Right ventricle myocardium superior (tissue), 1 donor: ENCODE results near the gene ACE. TPM values are rescaled to one million over a fixed set of nuclear protein-coding genes. Genes with fewer than 3 reads are reported as not detected.

Source experiments
- ATAC-seq: fragments of 200-7000 bp; cut with Tn5 transposase; one replicate; pipeline ENCODE4 v1.9.1; 2020; ENCODE audit warnings: mild to moderate bottlenecking; ENCODE audit not compliant: poor library complexity
- DNase-seq: peaks from one replicate; pipeline ENCODE4 v3.0.0-alpha.2; 2020
- intact Hi-C: fragments of 100-400 bp; cut with DNase I; formaldehyde crosslinking; loops from one replicate; pipeline ENCODE4 v1.11.2; 2022
- total RNA-seq: library from RNA; stranded (reverse); fragmentation: NEBNext Ultra II Directional; extraction: Animal tissue kit (Norgen Biotek cat#: 25700); gene quantifications from one replicate; pipeline ENCODE4 v1.2.1, GENCODE V29; 2021
- donor health status: DM: no; HTN: yes; CAD: no; lungs with severe emphysema.

The ACE gene
- total RNA-seq, 1 donor from 2014 or later = 5.4 TPM

DNA sequence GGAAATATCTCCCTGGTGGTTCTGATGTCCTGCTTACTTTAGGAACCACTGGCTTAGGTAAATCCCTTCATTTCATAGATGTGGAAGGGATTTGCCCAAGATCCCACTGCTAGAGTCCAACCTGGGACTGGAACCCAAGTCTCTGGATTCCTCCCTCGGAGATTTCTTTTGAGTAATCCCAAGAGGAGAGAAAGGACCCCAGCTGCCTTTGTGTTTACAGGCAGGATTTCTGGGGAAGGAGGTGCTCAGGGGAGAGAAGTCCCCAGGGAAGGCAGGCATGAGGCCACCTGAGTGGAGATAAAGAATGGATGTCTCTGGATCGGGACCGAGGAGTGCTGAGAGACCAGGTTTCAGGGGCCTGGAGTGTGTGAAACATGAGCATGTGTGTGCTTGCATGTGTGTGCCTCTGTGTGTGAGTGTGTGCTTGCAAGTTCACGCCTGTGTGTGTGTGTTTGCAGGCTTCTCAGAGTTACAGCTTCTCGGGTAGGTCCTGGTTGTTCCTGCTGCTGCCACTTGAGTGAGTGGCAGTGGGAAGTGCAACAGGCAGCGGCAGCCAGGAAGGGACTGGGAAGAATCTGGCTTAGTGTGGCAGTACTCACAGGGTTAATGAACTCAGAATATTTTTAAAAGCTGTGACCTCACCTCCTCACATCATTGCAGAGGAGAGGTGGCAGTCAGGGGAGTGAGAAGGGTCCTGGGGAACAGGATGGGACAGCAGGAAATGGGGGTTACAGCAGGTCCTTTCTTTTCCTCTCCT is 48.5 kb downstream of the ACE start:
- no peak for DNase-seq
- intact Hi-C loops = no loop called here
- no peak for ATAC-seq

DNA sequence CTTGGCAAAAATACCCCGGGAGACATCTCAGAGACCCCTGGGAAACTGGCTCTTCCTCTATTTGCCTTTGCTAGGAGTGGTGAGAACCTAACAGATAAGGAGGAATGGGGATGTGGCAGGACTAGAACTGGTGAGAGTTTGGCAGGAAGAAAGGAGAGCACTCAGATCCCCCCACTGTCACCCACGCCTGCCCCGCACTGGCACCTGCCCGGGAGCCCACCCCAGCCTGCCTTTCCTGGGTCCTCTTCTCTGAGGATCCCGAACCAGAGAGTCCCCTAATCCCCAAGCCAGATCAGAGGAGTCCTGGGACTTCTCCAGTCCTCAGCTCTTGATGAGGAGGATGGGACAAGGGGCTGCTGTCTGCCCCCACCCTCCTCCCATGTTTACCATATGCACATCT is 50.0 kb downstream of the ACE start:
- intact Hi-C loops = no loop called here
- DNase-seq = no peak
- ATAC-seq = no peak

DNA sequence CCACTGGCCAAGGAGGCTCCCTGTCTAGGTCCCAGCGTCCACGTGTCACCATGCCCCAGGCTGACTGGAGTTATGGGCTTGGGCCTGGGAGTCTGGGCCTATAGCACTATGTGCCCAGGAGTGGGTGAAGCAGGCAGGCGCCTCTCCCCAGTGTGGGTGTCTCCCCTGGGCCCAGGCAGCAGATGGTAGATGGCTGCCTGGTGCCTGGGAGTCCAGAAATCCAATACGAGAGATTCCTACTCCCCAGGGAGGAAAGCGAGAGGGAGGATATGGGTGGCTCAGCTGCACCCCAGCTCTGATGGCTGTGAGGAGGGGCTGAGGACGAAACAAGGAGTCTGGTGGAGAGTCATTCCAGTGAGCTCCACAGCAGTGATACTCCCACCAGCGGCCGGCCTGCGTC is 51.3 kb downstream of the ACE start:
- no peak for DNase-seq
- intact Hi-C loops = no loop called here
- ATAC-seq = no peak

DNA sequence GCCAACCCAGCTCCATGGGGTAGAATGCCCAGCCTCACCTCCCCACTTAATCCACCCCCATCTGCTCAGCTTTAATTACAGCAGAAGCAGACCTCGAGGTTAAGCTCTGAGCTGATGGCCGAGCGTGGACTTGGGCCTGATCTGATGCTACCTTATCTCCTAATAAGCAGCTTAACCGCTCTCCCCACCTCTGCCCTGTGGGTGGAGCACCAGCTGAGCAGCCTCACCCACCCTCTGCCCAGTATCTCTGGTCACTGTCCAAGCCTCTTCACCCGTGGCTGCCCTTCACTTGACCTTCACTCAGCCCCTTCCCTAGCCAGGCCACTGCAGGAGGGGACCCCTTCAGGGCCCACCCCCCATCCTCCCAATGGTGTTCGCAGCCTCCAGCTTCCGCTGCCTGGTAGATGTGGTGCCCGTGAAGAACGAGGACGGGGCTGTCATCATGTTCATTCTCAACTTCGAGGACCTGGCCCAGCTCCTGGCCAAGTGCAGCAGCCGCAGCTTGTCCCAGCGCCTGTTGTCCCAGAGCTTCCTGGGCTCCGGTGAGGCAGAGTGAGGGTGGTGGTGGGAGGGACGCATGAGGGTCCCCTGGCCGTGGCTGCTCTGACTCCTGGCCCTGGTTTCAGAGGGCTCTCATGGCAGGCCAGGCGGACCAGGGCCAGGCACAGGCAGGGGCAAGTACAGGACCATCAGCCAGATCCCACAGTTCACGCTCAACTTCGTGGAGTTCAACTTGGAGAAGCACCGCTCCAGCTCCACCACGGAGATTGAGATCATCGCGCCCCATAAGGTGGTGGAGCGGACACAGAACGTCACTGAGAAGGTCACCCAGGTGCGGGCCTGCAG is 53.1 kb downstream of the ACE start:
- ATAC-seq = peak; percentile 56
- no peak for DNase-seq
- intact Hi-C loops = no loop called here

DNA sequence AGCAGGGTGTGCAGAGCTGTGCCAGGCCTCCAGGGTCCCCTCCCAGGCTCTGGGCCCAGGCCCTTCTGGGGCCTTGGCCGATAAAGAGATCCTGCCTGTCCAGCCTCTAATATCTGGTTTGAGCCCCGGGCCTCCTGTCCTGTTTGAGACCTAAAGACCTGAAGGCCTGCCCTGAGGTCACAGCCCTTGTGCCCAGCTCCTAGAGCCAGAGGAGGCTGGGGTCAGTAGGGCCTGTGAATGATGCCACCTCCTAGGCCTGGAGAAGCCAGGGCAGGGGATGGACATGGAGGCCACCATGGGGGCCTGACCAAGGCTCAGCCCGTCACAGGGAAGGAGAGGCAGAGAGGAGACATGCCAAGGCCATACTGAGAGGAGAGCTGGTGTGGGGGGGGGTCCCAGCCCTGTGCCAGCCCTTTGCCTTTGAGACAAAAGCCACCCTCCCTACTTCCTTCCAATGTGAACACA is 53.7 kb downstream of the ACE start:
- intact Hi-C loops = no loop called here
- no peak for ATAC-seq
- no peak for DNase-seq

DNA sequence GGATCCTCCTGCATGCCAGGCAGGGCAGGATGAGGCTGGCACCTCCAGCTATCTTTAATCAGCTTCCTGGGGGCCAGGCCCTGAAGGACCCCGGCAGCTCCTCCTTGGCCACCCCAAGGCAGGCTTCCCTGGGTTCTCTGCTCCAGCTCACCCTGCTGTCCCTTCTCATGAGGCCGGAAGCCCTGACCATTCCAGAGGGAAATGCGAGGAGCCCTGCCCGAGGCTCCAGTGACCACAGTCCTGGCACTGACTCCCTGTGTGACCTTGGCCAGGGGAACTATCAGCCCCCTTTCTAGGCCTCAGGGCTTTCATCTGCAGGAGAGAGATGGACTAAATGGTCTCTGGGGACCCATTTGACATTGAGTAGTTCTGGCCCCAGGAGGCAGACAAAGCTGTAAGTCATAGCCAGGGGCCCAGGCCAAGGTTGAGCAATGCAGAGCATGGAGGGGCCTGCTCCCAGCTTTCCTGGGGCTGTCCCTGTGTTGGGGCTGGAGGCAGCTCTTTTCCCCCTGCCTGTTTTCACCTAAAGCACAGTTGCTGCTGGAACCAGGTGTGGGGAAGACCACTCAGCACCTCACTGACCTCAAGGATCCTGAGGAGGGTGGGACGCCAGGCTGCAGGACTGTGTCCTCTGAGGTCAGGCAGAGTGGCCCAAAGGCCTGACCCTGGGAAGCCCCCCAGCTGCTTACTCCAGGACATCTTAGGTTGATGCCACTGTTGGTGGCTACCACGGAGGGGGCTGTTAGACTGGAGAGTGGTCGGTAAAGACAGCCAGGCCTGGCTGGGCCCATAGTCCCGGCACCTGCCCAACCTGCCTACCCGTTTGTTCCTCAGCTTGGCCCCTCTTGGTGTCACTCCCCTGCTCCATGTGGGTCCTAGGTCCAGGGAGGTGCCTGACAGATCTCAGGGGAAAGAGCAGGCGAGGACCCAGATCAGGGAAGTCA is 54.4 kb downstream of the ACE start:
- intact Hi-C loops = no loop called here
- DNase-seq (no peak), ATAC-seq (no peak)

- ATAC-seq = no peak
- intact Hi-C loops = no loop called here
- DNase-seq = no peak
Measured at GRCh38 chr17:63533433-63534077, 56.7 kb downstream of the ACE start.

- no peak for DNase-seq
Measured at GRCh38 chr17:63534078-63534570, 57.3 kb downstream of the ACE start.

GRCh38 chr17:63534816-63535455 is 58.1 kb downstream of the ACE start:
- intact Hi-C loops = no loop called here
- DNase-seq (no peak), ATAC-seq (no peak)

More at GRCh38 chr17:63534078-63534570, 57.3 kb downstream of the ACE start:
- no peak for ATAC-seq
- intact Hi-C loops = no loop called here

DNA sequence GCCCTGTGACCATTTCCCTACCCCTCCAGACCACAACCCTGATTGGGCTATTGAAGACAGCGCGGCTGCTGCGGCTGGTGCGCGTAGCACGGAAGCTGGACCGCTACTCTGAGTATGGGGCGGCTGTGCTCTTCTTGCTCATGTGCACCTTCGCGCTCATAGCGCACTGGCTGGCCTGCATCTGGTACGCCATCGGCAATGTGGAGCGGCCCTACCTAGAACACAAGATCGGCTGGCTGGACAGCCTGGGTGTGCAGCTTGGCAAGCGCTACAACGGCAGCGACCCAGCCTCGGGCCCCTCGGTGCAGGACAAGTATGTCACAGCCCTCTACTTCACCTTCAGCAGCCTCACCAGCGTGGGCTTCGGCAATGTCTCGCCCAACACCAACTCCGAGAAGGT is 58.8 kb downstream of the ACE start:
- ATAC-seq (no peak), DNase-seq (no peak)
- intact Hi-C loops = no loop called here

- DNase-seq = no peak
- intact Hi-C loops = no loop called here
- ATAC-seq = no peak
Measured at GRCh38 chr17:63537001-63537400, 60.1 kb downstream of the ACE start.

DNA sequence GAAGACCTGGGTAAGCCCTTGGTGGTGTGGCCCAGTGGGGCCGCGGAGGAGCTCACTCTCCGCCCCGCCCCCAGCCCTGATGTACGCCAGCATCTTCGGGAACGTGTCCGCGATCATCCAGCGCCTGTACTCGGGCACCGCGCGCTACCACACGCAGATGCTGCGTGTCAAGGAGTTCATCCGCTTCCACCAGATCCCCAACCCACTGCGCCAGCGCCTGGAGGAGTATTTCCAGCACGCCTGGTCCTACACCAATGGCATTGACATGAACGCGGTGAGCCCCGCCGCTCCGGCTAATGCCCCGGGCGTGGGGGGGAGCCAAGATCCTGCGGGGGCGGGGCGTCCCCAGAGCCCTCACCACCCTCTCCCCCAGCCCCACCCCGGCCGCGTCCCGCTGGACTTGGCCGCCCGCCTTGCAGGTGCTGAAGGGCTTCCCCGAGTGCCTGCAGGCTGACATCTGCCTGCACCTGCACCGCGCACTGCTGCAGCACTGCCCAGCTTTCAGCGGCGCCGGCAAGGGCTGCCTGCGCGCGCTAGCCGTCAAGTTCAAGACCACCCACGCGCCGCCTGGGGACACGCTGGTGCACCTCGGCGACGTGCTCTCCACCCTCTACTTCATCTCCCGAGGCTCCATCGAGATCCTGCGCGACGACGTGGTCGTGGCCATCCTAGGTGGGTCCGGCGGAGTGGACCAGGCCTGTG is 61.3 kb downstream of the ACE start:
- no peak for DNase-seq
- no peak for ATAC-seq
- intact Hi-C loops = no loop called here

- intact Hi-C loops = no loop called here
- ATAC-seq (no peak), DNase-seq (no peak)
Measured at GRCh38 chr17:63538693-63539595, 62.1 kb downstream of the ACE start.

GRCh38 chr17:63540590-63540989 is 63.7 kb downstream of the ACE start:
- intact Hi-C loops = no loop called here
- no peak for ATAC-seq
- no peak for DNase-seq

GRCh38 chr17:63542218-63542545 is 65.3 kb downstream of the ACE start:
- intact Hi-C loops = no loop called here
- ATAC-seq (no peak), DNase-seq (no peak)

- DNase-seq (no peak), ATAC-seq (no peak)
- intact Hi-C loops = no loop called here
Measured at GRCh38 chr17:63542942-63543821, 66.3 kb downstream of the ACE start.
